MM.1S (cell line): ENCODE results near the gene ETV6.

Experiments used
- DNase-seq: peaks from one replicate; pipeline ENCODE4 v3.0.0-alpha.2; 2015
- H2AFZ ChIP-seq: fragments of 300-600 bp; sonication (generic); 2 replicates; pipeline ENCODE4 v1.6.0; 2016; ENCODE audit warnings: antibody characterized with exemption, low read length
- H3F3A ChIP-seq: fragments of 300-600 bp; sonication (generic); 2 replicates; pipeline ENCODE4 v1.6.1; 2016; ENCODE audit warnings: mild to moderate bottlenecking, antibody characterized with exemption, low read length, moderate library complexity, mixed read lengths; ENCODE audit not compliant: insufficient read depth
- H3K27ac ChIP-seq: fragments of 300-600 bp; sonication (generic); 2 replicates; pipeline ENCODE4 v1.5.1; 2016; ENCODE audit warnings: mild to moderate bottlenecking, low read length
- H3K27me3 ChIP-seq: fragments of 300-600 bp; sonication (generic); replicated peaks from 2 replicates; pipeline ENCODE4 v1.6.0; 2016; ENCODE audit warnings: low read length; ENCODE audit not compliant: insufficient read depth
- H3K36me3 ChIP-seq: fragments of 300-600 bp; sonication (generic); replicated peaks from 2 replicates; pipeline ENCODE4 v1.6.1; 2016; ENCODE audit warnings: mild to moderate bottlenecking, low read length, mixed read lengths; ENCODE audit not compliant: insufficient read depth
- H3K4me1 ChIP-seq: fragments of 300-600 bp; sonication (generic); 2 replicates; pipeline ENCODE4 v1.6.1; 2016; ENCODE audit warnings: low read length, mixed read lengths
- H3K4me2 ChIP-seq: fragments of 300-600 bp; sonication (generic); 2 replicates; pipeline ENCODE4 v1.6.0; 2016; ENCODE audit warnings: low read depth, low read length
- H3K4me3 ChIP-seq: fragments of 300-600 bp; sonication (generic); 2 replicates; pipeline ENCODE4 v1.5.1; 2016; ENCODE audit warnings: low read length, mixed read lengths
- H3K79me2 ChIP-seq: fragments of 300-600 bp; sonication (generic); 2 replicates; pipeline ENCODE4 v1.6.1; 2016; ENCODE audit warnings: mixed run types, low read length, mixed read lengths
- H3K9ac ChIP-seq: fragments of 300-600 bp; sonication (generic); 2 replicates; pipeline ENCODE4 v1.6.1; 2016; ENCODE audit warnings: low read length, mixed read lengths
- H3K9me2 ChIP-seq: fragments of 300-600 bp; sonication (generic); replicated peaks from 2 replicates; pipeline ENCODE4 v1.6.1; 2016; ENCODE audit warnings: mild to moderate bottlenecking, low read length, mixed read lengths; ENCODE audit not compliant: insufficient read depth
- H3K9me3 ChIP-seq: fragments of 300-600 bp; sonication (generic); replicated peaks from 2 replicates; pipeline ENCODE4 v1.6.1; 2016; ENCODE audit warnings: mild to moderate bottlenecking, low read length, mixed read lengths; ENCODE audit not compliant: insufficient read depth
- H4K20me1 ChIP-seq: fragments of 300-600 bp; sonication (generic); 2 replicates; pipeline ENCODE4 v1.6.1; 2016; ENCODE audit warnings: mild to moderate bottlenecking, low read length, moderate library complexity, mixed read lengths; ENCODE audit not compliant: insufficient read depth
- CTCF ChIP-seq: fragments of 300-600 bp; sonication (generic); IDR thresholded peaks from 2 replicates; pipeline ENCODE4 v1.5.1; 2016; ENCODE audit warnings: antibody characterized with exemption, low read length, mixed read lengths
- EZH2 ChIP-seq: fragments of 300-600 bp; sonication (generic); optimal IDR thresholded peaks from 2 replicates; pipeline ENCODE3; 2017; ENCODE audit warnings: low read depth, mild to moderate bottlenecking, antibody characterized with exemption, low read length, mixed read lengths
- EZH2phosphoT487 ChIP-seq: fragments of 300-600 bp; sonication (generic); IDR thresholded peaks from 2 replicates; pipeline ENCODE4 v1.6.1; 2018; ENCODE audit warnings: antibody characterized with exemption, low read length

The ETV6 gene

DNA sequence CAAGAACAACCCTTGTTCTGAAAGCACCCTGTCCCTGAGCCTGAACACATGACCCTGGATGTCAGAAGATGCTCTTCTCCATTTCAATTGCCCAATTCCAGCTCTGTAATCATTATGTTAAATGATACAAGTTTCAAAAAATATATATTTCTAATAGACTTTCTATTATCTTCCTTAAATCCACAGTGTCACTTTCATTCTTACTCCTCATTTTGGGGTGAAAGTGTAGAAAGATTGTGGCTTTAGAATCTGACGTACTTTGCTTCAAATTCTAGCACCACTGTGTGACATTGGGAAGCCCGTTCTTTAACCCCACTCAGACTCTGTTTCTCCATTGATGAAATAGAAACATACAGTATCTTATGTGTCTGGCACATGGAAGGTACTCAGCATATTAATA is 83.2 kb downstream of the ETV6 start:
- TF ChIP-seq EZH2: no peak
- H3F3A ChIP-seq: peaks cover 24% of the 10 kb centered on the region
- no peak for DNase-seq
- no peaks in the 10 kb centered on the region for H3K36me3 ChIP-seq
- no peaks in the 10 kb centered on the region for H3K9me3 ChIP-seq
- peak overlapping the region; percentile 51; the same call in 1 of the 2 replicates for H3K4me3 ChIP-seq
- H2AFZ ChIP-seq: no peak overlapping the region
- H3K27ac ChIP-seq: peak overlapping the region; percentile 89
- H3K9me2 ChIP-seq: no peaks in the 10 kb centered on the region
- H4K20me1 ChIP-seq: no peaks in the 10 kb centered on the region
- no peaks in the 10 kb centered on the region for H3K27me3 ChIP-seq
- peak overlapping the region; percentile 52; the same call in 1 of the 2 replicates for H3K9ac ChIP-seq
- H3K4me1 ChIP-seq: peaks cover 53% of the 10 kb centered on the region
- peaks cover 44% of the 10 kb centered on the region for H3K79me2 ChIP-seq
- peak overlapping the region; percentile 96 for H3K4me2 ChIP-seq

GRCh38 chr12:11734580-11735180 is 85.2 kb downstream of the ETV6 start:
- Histone ChIP-seq H3K27ac (no peak overlapping the region), H3K36me3 (no peaks in the 10 kb centered on the region), H3K27me3 (no peaks in the 10 kb centered on the region), H3K79me2 (peaks cover 44% of the 10 kb centered on the region), H3K9me3 (no peaks in the 10 kb centered on the region), H2AFZ (no peak overlapping the region), H4K20me1 (no peaks in the 10 kb centered on the region), H3K9ac (no peak overlapping the region), H3K4me2 (no peak overlapping the region), H3F3A (peaks cover 24% of the 10 kb centered on the region), H3K9me2 (no peaks in the 10 kb centered on the region), H3K4me1 (peaks cover 42% of the 10 kb centered on the region), H3K4me3 (no peak overlapping the region)
- no peak for DNase-seq
- TF ChIP-seq EZH2phosphoT487 (no peak), CTCF (no peak), EZH2 (no peak)

DNA sequence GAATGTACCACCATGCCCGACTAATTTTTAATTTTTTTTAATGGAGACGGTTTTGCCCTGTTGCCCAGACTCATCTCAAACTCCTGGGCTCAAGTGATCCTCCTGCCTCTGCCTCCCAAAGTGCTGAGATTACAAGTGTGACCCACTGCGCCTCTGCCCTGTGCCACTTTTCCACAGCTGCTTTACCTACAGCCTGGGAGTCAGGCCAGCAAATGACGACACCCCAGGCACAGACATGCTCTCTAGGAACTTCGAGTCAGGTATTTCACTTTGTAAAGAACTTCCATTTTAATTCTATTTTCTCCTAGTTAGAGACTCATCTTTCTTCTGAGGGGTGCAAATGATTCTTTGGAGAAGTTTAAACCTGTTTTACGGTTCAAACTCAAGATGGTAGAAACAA is 89.0 kb downstream of the ETV6 start:
- no peak overlapping the region for H3K27ac ChIP-seq
- H3K9me2 ChIP-seq: no peaks in the 10 kb centered on the region
- peaks cover 36% of the 10 kb centered on the region for H3K79me2 ChIP-seq
- no peak overlapping the region for H3K9ac ChIP-seq
- H3K36me3 ChIP-seq: no peaks in the 10 kb centered on the region
- no peak overlapping the region for H3K4me3 ChIP-seq
- no peaks in the 10 kb centered on the region for H3K9me3 ChIP-seq
- H3F3A ChIP-seq: no peaks in the 10 kb centered on the region
- no peak overlapping the region for H2AFZ ChIP-seq
- no peaks in the 10 kb centered on the region for H3K27me3 ChIP-seq
- H3K4me2 ChIP-seq: no peak overlapping the region
- peaks cover 9% of the 10 kb centered on the region for H3K4me1 ChIP-seq
- no peak for DNase-seq
- H4K20me1 ChIP-seq: no peaks in the 10 kb centered on the region
- TF ChIP-seq CTCF: no peak
- no peak for TF ChIP-seq EZH2
- TF ChIP-seq EZH2phosphoT487: no peak

DNA sequence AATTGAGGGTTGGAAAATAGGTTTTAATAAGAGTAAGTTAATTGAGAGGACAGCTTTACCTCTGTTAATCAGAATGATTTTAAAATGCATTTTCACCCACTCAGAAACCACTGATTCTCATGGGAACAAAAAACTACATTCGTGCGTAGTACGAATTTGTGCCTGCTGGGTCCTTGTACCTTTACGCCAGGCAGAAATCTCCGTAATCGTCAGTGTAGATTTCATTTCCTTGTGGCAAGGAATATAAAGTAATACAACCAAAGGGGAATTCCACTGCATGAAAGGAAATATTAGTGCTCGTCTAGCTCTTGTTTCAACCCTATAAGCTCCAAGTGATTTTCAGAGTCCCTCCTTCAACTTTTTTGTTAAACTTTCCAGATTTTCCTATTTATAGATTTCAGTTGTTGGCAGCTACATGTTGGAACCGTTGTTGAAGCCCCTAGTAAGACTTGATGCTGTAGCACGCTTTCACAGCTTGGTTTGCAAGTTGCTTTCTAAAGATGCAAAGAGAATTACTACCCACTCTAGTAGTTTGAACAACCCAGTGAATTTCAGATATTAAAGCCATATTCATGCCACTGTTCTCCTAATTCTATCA is 90.6 kb downstream of the ETV6 start:
- Histone ChIP-seq H3K9me2 (no peaks in the 10 kb centered on the region), H3K9ac (no peak overlapping the region)
- TF ChIP-seq CTCF (no peak), EZH2 (no peak), EZH2phosphoT487 (no peak)

More for the DNA sequence above, 90.6 kb downstream of the ETV6 start:
- Histone ChIP-seq H3K27me3 (no peaks in the 10 kb centered on the region), H3K4me3 (no peak overlapping the region), H3K4me2 (no peak overlapping the region), H3K79me2 (peaks cover 29% of the 10 kb centered on the region), H3K4me1 (no peaks in the 10 kb centered on the region; the same call in 1 of the 2 replicates), H3K27ac (no peak overlapping the region), H2AFZ (no peak overlapping the region), H3F3A (no peaks in the 10 kb centered on the region), H3K36me3 (no peaks in the 10 kb centered on the region), H4K20me1 (no peaks in the 10 kb centered on the region), H3K9me3 (no peaks in the 10 kb centered on the region)
- DNase-seq: no peak
